H1 (cell line): ENCODE results near the gene NADSYN1. TPM values are rescaled to one million over a fixed set of nuclear protein-coding genes. Genes with fewer than 3 reads are reported as not detected.

Source experiments
- CTCF ChIA-PET: fragments of 300-600 bp; sonication (Branson Sonifier 250); formaldehyde crosslinking; loops from one replicate; lab custom pipeline; 2021; ENCODE audit not compliant: partially characterized antibody; lab: Charles Lee
- POLR2A ChIA-PET: fragments of 300-600 bp; sonication (Branson Sonifier 250); formaldehyde crosslinking; loops from one replicate; lab custom pipeline; 2021; ENCODE audit warnings: inconsistent platforms; ENCODE audit not compliant: partially characterized antibody; lab: Charles Lee
- DNase-seq, 2 experiments: peaks; one replicate each; pipeline versions ENCODE4 v3.0.0 to v3.0.0-alpha.2; 2010 to 2022; ENCODE audit warnings: low spot score in 2 of 2, low read depth in 1 of 2, mixed read lengths in 1 of 2
- FAIRE-seq: peaks from 2 replicates; lab custom pipeline; 2011; peaks lifted over from hg19 to GRCh38; lab: Jason Lieb, UNC
- H2AFZ ChIP-seq: 2 replicates; pipeline ENCODE4 v1.8.1; 2012; ENCODE audit warnings: low read length, inconsistent platforms
- H2AK5ac ChIP-seq: 2 replicates; pipeline ENCODE4 v1.6.1; 2013; ENCODE audit warnings: low read depth, low read length
- H2BK120ac ChIP-seq: replicated peaks from 2 replicates; pipeline ENCODE3; 2013; ENCODE audit warnings: low read depth, low read length, inconsistent platforms
- H2BK12ac ChIP-seq: 2 replicates; pipeline ENCODE4 v1.6.1; 2013; ENCODE audit warnings: low read depth, low read length
- H2BK15ac ChIP-seq: 2 replicates; pipeline ENCODE4 v1.6.1; 2013; ENCODE audit warnings: low read length
- H2BK20ac ChIP-seq: 2 replicates; pipeline ENCODE4 v1.6.1; 2013; ENCODE audit warnings: low read length
- H2BK5ac ChIP-seq: 2 replicates; pipeline ENCODE4 v1.6.1; 2013; ENCODE audit warnings: low read depth, low read length
- H3K14ac ChIP-seq: 2 replicates; pipeline ENCODE4 v1.6.1; 2013; ENCODE audit warnings: inconsistent platforms; ENCODE audit not compliant: insufficient read length
- H3K18ac ChIP-seq: 2 replicates; pipeline ENCODE4 v1.6.1; 2013; ENCODE audit warnings: low read length; ENCODE audit errors: extremely low read depth
- H3K23ac ChIP-seq: 2 replicates; pipeline ENCODE4 v1.6.1; 2013; ENCODE audit warnings: inconsistent platforms; ENCODE audit not compliant: insufficient read length
- H3K23me2 ChIP-seq: 2 replicates; pipeline ENCODE4 v1.6.1; 2013; ENCODE audit warnings: low read depth, low read length
- H3K27ac ChIP-seq: 2 replicates; pipeline ENCODE4 v1.6.1; 2011; ENCODE audit warnings: low read depth, low read length, inconsistent platforms
- H3K27me3 ChIP-seq, 4 experiments: replicated peaks in 1 of 4; 1 replicate in 1 of 4; 2 replicates in 3 of 4; pipeline versions ENCODE4 v1.6.1 to v1.8.1; 2011 to 2013; ENCODE audit warnings: low read length in 3 of 4, mild to moderate bottlenecking in 3 of 4, inconsistent platforms in 2 of 4, mixed read lengths in 2 of 4, moderate library complexity in 1 of 4; ENCODE audit not compliant: control insufficient read depth in 3 of 4, insufficient read depth in 3 of 4; ENCODE audit errors: extremely low read depth in 1 of 4
- H3K36me3 ChIP-seq, 4 experiments: 2 replicates each; pipeline versions ENCODE4 v1.6.1 to v1.8.1; 2011 to 2013; ENCODE audit warnings: mild to moderate bottlenecking in 4 of 4, low read length in 3 of 4, moderate library complexity in 2 of 4, control low read depth in 1 of 4, inconsistent platforms in 1 of 4; ENCODE audit not compliant: insufficient read depth in 4 of 4, control insufficient read depth in 2 of 4
- H3K4ac ChIP-seq: replicated peaks from 2 replicates; pipeline ENCODE3; 2013; ENCODE audit warnings: low read length, low read depth, mixed read lengths, inconsistent platforms; ENCODE audit not compliant: insufficient read length
- H3K4me1 ChIP-seq, 4 experiments: replicated peaks in 1 of 4; 1 replicate in 1 of 4; 2 replicates in 3 of 4; pipeline versions ENCODE4 v1.6.1 to v1.8.1; 2011 to 2013; ENCODE audit warnings: low read length in 3 of 4, inconsistent platforms in 2 of 4, mixed read lengths in 1 of 4; ENCODE audit not compliant: insufficient read depth in 4 of 4, control insufficient read depth in 3 of 4
- H3K4me2 ChIP-seq, 2 experiments: 2 replicates each; pipeline versions ENCODE4 v1.6.1 to v1.8.1; 2011 to 2013; ENCODE audit warnings: low read depth in 2 of 2, low read length in 2 of 2, control low read depth in 1 of 2, inconsistent platforms in 1 of 2, mild to moderate bottlenecking in 1 of 2; ENCODE audit not compliant: insufficient read depth in 1 of 2
- H3K4me3 ChIP-seq, 4 experiments: fragments of 200-600, 300-600 bp in 1 of 4; sonication (generic), shearing (Covaris generic), sonication (Bioruptor Twin) in 1 of 4; 2 replicates each; pipeline versions ENCODE4 v1.5.1 to v1.8.1; 2011 to 2016; ENCODE audit warnings: low read length in 4 of 4, low read depth in 3 of 4, control low read depth in 2 of 4, inconsistent platforms in 2 of 4, mild to moderate bottlenecking in 2 of 4, mixed read lengths in 1 of 4, moderate library complexity in 1 of 4; ENCODE audit not compliant: insufficient read depth in 2 of 4; ENCODE audit errors: extremely low read depth in 1 of 4
- H3K56ac ChIP-seq: replicated peaks from 2 replicates; pipeline ENCODE3; 2013; ENCODE audit warnings: low read depth, mild to moderate bottlenecking, mixed read lengths, low read length, inconsistent platforms; ENCODE audit not compliant: insufficient read length
- H3K79me1 ChIP-seq: 2 replicates; pipeline ENCODE4 v1.6.1; 2013; ENCODE audit warnings: low read depth, low read length, control low read depth
- H3K79me2 ChIP-seq, 2 experiments: 2 replicates each; pipeline versions ENCODE4 v1.6.1 to v1.8.1; 2012 to 2013; ENCODE audit warnings: low read length in 2 of 2, mild to moderate bottlenecking in 2 of 2, inconsistent platforms in 1 of 2; ENCODE audit not compliant: insufficient read depth in 2 of 2, control insufficient read depth in 1 of 2
- H3K9ac ChIP-seq, 4 experiments: replicated peaks in 1 of 4; 1 replicate in 1 of 4; 2 replicates in 3 of 4; pipeline versions ENCODE4 v1.6.1 to v1.8.1; 2011 to 2013; ENCODE audit warnings: low read depth in 3 of 4, low read length in 3 of 4, control low read depth in 2 of 4, mild to moderate bottlenecking in 2 of 4, moderate library complexity in 2 of 4, inconsistent platforms in 1 of 4; ENCODE audit errors: extremely low read depth in 1 of 4
- H3K9me3 ChIP-seq, 2 experiments: 2 replicates each; pipeline versions ENCODE4 v1.6.1 to v1.8.1; 2012 to 2013; ENCODE audit warnings: mild to moderate bottlenecking in 2 of 2, moderate library complexity in 2 of 2, control low read depth in 1 of 2, inconsistent platforms in 1 of 2, low read depth in 1 of 2, low read length in 1 of 2, mixed read lengths in 1 of 2; ENCODE audit not compliant: insufficient read depth in 2 of 2
- H4K20me1 ChIP-seq, 2 experiments: replicated peaks in 1 of 2; 2 replicates each; pipeline versions ENCODE3 to v1.8.1; 2011 to 2013; ENCODE audit warnings: inconsistent platforms in 2 of 2, low read length in 2 of 2, mild to moderate bottlenecking in 1 of 2; ENCODE audit not compliant: insufficient read depth in 2 of 2, control insufficient read depth in 1 of 2
- H4K5ac ChIP-seq: 2 replicates; pipeline ENCODE4 v1.6.1; 2013; ENCODE audit warnings: low read length, low read depth, mixed read lengths, inconsistent platforms; ENCODE audit not compliant: insufficient read length
- H4K8ac ChIP-seq: 2 replicates; pipeline ENCODE4 v1.8.0; 2013; ENCODE audit warnings: mild to moderate bottlenecking, moderate library complexity, low read length, inconsistent platforms; ENCODE audit not compliant: insufficient read depth; ENCODE audit errors: extremely low read depth
- H4K91ac ChIP-seq: replicated peaks from 2 replicates; pipeline ENCODE3; 2013; ENCODE audit warnings: low read length, mixed read lengths, inconsistent platforms; ENCODE audit not compliant: insufficient read length
- BACH1 ChIP-seq: IDR thresholded peaks from 2 replicates; pipeline ENCODE4 v1.6.1; 2012; ENCODE audit warnings: low read length, improper control_type of control experiment
- FOSL1 ChIP-seq: IDR thresholded peaks from 2 replicates; pipeline ENCODE4 v1.6.1; 2011; ENCODE audit warnings: mild to moderate bottlenecking, low read depth, low read length, moderate library complexity; ENCODE audit not compliant: insufficient read depth
- POU5F1 ChIP-seq: IDR thresholded peaks from 2 replicates; pipeline ENCODE4 v1.6.1; 2011; ENCODE audit warnings: low read depth, mild to moderate bottlenecking, low read length, moderate library complexity
- TCF12 ChIP-seq: IDR thresholded peaks from 2 replicates; pipeline ENCODE4 v1.6.1; 2011; ENCODE audit warnings: low read depth, mild to moderate bottlenecking, low read length
- WGBS, 2 experiments: shearing (Covaris generic) in 1 of 2; methylation state at CpG; one replicate each; pipeline versions ENCODE4 v1.1.6 to v1.1.7; 2013 to 2015; ENCODE audit warnings: low lambda C conversion rate in 2 of 2, mixed read lengths in 2 of 2, inconsistent platforms in 1 of 2, low coverage in 1 of 2, missing lambda C conversion rate in 1 of 2; ENCODE audit not compliant: insufficient replicate concordance in 2 of 2, insufficient coverage in 1 of 2, insufficient read length in 1 of 2; ENCODE audit errors: extremely low coverage in 1 of 2, missing lambda C conversion rate in 1 of 2; 5-methylcytosine and 5-hydroxymethylcytosine counted together
- polyA plus RNA-seq, 7 experiments: library from polyadenylated mRNA; depleted of rRNA in 3 of 7; stranded (reverse) in 5 of 7; unstranded in 2 of 7; fragments of >200 nt in 5 of 7; fragments of 200-250 nt in 2 of 7; gene quantifications; 1 replicate in 5 of 7; 2 replicates in 1 of 7; 4 replicates in 1 of 7; pipeline versions ENCODE4 v1.2.1 to v1.2.3, GENCODE V29; 2011 to 2013; ENCODE audit warnings: missing spikeins in 2 of 7, mixed read lengths in 2 of 7
- total RNA-seq: library from RNA; stranded (reverse); fragmentation: NEBNext Ultra II Directional; extraction: Animal tissue kit (Norgen Biotek cat#: 25700); gene quantifications from 2 replicates; pipeline ENCODE4 v1.2.1, GENCODE V29; 2021
- TF ChIP-seq, protein P1 (sequence below): IDR thresholded peaks from 2 replicates; pipeline ENCODE4 v1.6.1; 2012; ENCODE audit warnings: inconsistent platforms

NADSYN1 gene
- total and polyA plus RNA-seq, 2 of the 8 experiments (the other 6 are each of a cell fraction or from before 2014, with no cell fraction given), result 38.3 to 38.6 TPM

- no peak overlapping the region for H4K91ac ChIP-seq
- H3K27me3 ChIP-seq, result no peaks in the 10 kb centered on the region
- no peaks in the 10 kb centered on the region for H3K4me1 ChIP-seq
- no peaks in the 10 kb centered on the region for H3K9me3 ChIP-seq
- H3K23ac ChIP-seq, result no peak overlapping the region
- no peaks in the 10 kb centered on the region for H3K79me2 ChIP-seq
- H2BK5ac ChIP-seq, result no peak overlapping the region
- POLR2A ChIA-PET, result interaction anchor here (0.6 kb wide), 1 partner anchor 136 kb away, joined by 4 read pairs; no protein-coding TSS in a partner anchor
- H3K14ac ChIP-seq, result no peak overlapping the region
- H4K20me1 ChIP-seq, result peaks cover 0 to 14% of the 10 kb centered on the region in 2 experiments
- peaks cover 4% of the 10 kb centered on the region; the same call in 1 of the 2 replicates for H3K23me2 ChIP-seq
- no peak overlapping the region for H2BK120ac ChIP-seq
- no peak overlapping the region for H3K4ac ChIP-seq
- no peak overlapping the region for H3K4me3 ChIP-seq
- peaks cover 0 to 17% (median 8%) of the 10 kb centered on the region in 4 experiments; a peak in 4 of 8 replicates for H3K36me3 ChIP-seq
- 93% methylated on average over 15 of the region's 15 CpGs; no CpG with 5 or more reads in 1 of the 2 experiments for WGBS, 2 experiments
- no peak overlapping the region for H4K5ac ChIP-seq
- no peak overlapping the region for H2BK15ac ChIP-seq
- H4K8ac ChIP-seq, result peak overlapping the region; percentile 71; the same call in 1 of the 2 replicates
- CTCF ChIA-PET, result interaction anchor here (2.1 kb wide), 1 partner anchor 9 kb away, joined by 4 read pairs; no protein-coding TSS in a partner anchor
- H3K18ac ChIP-seq, result no peak overlapping the region
- no peak for FAIRE-seq
- no peaks in the 10 kb centered on the region for H3K79me1 ChIP-seq
- no peak overlapping the region for H2AFZ ChIP-seq
- no peak overlapping the region for H2BK20ac ChIP-seq
- H2BK12ac ChIP-seq, result no peak overlapping the region
- peak in 1 of 2 experiments; percentile 33 for DNase-seq
- no peak overlapping the region for H2AK5ac ChIP-seq
- no peak overlapping the region for H3K27ac ChIP-seq
- H3K4me2 ChIP-seq, result no peak overlapping the region
- H3K56ac ChIP-seq, result no peak overlapping the region
- no peak overlapping the region for H3K9ac ChIP-seq
- TF ChIP-seq POU5F1 (no peak), BACH1 (no peak), FOSL1 (no peak), TCF12 (no peak)
- TF ChIP-seq, protein P1, sequence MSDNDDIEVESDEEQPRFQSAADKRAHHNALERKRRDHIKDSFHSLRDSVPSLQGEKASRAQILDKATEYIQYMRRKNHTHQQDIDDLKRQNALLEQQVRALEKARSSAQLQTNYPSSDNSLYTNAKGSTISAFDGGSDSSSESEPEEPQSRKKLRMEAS, result no peak
Measured at GRCh38 chr11:71489311-71490043, 36.5 kb downstream of the NADSYN1 start.
